Choroid plexus epithelial cell (primary cell): ENCODE data around the gene UBE3D.

Experiments
- DNase-seq: peaks from one replicate; pipeline ENCODE4 v3.0.0-alpha.2; 2010; ENCODE audit warnings: low read depth
- H3K4me3 ChIP-seq: 2 replicates; pipeline ENCODE4 v1.5.1; 2011; ENCODE audit warnings: low read depth, mild to moderate bottlenecking, control low read depth, low read length, moderate library complexity
- CTCF ChIP-seq: conservative IDR thresholded peaks from 2 replicates; pipeline ENCODE4 v1.5.1; 2011; ENCODE audit warnings: low read depth, mild to moderate bottlenecking, control low read depth, inconsistent platforms, low read length, moderate library complexity

The UBE3D gene

DNA sequence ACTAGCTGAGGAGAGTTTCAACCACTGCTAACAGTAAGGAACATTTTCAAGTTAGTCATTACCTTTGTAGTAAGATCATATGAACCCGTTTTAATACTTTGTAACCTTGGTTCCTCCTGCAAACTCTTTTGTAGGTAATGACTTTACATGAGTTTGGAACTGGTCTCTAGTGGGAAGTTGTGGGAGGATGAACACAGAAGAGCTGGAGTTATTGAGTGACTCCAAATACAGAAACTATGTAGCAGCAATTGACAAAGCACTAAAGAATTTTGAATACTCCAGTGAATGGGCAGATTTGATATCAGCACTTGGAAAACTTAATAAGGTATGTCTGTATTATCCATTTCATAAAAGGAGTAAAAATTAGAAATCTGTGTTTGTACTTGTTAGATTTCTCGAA is 31.1 kb upstream of the UBE3D start:
- H3K4me3 ChIP-seq = no peak overlapping the region
- DNase-seq = peak; percentile 20
- no peak for TF ChIP-seq CTCF

GRCh38 chr6:83092756-83093399 is 27.2 kb upstream of the UBE3D start:
- peak; percentile 63 for DNase-seq
- no peak for TF ChIP-seq CTCF
- no peak overlapping the region for H3K4me3 ChIP-seq

GRCh38 chr6:83086751-83087150 is 21.1 kb upstream of the UBE3D start:
- TF ChIP-seq CTCF = no peak
- no peak overlapping the region for H3K4me3 ChIP-seq
- no peak for DNase-seq

- TF ChIP-seq CTCF = no peak
- DNase-seq = peak; percentile 35
- H3K4me3 ChIP-seq = no peak overlapping the region
These were observed 17.8 kb upstream of the UBE3D start for GRCh38 chr6:83083476-83083875.

- TF ChIP-seq CTCF = no peak
- no peak for DNase-seq
- H3K4me3 ChIP-seq = no peak overlapping the region
These were observed 8.0 kb upstream of the UBE3D start for GRCh38 chr6:83073615-83074014.

DNA sequence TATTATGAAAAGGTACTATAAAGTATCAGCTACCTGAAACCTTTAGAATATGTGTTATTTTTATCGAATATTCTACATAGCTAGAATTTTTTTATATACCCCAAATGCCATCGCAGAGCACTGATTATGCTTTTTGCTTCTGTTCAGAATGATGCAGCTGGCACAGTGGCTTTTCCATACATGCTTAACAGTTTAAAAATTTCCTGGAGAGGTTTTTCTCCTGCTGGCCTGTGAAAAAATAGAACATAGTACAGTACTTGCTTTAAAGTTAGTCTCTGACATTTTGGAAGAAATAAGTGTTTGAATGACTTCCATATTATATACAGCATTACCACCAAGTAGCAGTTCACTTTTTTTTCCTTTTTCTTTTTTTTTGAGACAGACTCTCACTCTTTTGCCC is 7.1 kb upstream of the UBE3D start:
- no peak for DNase-seq
- TF ChIP-seq CTCF = no peak
- no peak overlapping the region for H3K4me3 ChIP-seq

DNA sequence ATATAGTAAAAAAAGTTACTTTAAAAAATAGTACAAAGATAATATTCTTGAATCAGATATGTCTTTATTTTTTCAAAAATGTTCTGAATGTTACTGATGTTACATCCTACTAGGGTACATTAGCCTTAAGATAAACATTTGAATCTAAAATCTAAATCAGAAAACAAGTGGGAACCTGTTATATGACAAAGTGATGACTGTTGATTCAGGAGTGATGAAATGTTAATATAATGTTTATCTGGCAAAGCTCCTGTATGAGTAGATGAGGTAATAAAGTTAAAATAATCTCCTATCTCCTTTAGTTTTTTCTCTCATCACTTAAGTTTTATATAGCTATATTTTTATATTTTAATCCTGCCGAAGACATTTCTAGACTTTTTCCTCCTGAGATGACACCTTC is 6.1 kb upstream of the UBE3D start:
- no peak for DNase-seq
- H3K4me3 ChIP-seq = no peak overlapping the region
- TF ChIP-seq CTCF = no peak
